ENCODE results near the gene SPATA33. TPM values are rescaled to one million over a fixed set of nuclear protein-coding genes. Genes with fewer than 3 reads are reported as not detected.

SPATA33 gene
- 1 to 10 TPM; 6.3 to 7.1 TPM for total RNA-seq

DNA sequence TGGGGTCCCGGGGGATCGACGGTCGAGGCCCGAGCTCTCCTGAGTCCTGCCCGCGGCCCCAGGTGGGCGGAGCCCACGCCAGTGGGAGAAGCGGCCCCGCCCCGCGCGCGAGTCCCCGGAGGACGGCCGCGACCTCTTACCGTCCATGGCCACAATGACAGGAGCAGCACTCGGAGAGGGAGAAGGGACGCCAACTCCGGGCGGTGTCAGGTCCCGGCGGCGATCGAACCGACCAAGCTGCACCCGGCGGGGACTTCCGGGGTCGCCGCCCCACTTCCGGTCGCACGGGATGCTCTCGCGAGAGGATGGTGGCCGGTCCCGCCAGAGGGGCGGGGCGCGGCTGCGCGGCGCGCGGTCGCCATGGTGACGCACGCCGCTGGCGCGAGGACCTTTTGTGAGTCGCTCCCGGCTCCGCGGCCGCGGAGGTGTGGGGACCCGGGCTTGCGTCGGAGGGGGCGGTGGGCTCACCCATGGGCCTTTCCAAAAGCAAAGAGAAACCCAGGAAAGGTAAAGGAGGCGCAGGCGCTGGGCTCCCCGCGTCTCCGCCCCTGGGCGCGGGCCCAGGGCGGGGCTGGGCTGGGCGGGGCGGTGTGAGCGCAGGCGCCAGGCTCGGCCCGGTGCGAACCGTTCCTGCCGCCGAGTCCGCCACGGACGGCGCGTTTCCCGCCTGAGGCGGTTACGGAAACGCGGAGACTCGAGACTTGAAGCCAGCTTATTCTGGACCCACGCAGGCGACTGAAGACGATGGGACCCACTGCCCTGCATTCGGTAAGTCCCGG, at the start of gene SPATA33, which contains the start of gene CHMP1A:
Gene SPATA33, plus strand, starts transcription at position 395 of the 779 bp plus-strand sequence. Its CDS starts 76 bp downstream, at position 471.
Gene CHMP1A, minus strand, starts transcription at position 267 of the 779 bp plus-strand sequence. Its CDS starts 120 bp downstream, at position 147.
- ChIA-PET POLR2A (interaction anchor here (0.6 to 2.3 kb wide), 9 partner anchors 13 to 595 kb away, joined by 3 to 8 read pairs (median 4); no protein-coding TSS in a partner anchor), CTCF (interaction anchor here (0.8 to 2.7 kb wide), 4 partner anchors 10 to 92 kb away, joined by 3 to 17 read pairs (median 6); no protein-coding TSS in a partner anchor)
- ATAC-seq (peak; percentile 93), DNase-seq (peak; percentile 92)
- intact Hi-C loops (cut with micrococcal nuclease): no loop called here
- H3K4me1 Mint-ChIP-seq (ENCODE audit: low read depth): peaks cover 29% of the 10 kb centered on the region
- TF ChIP-seq, protein P1, sequence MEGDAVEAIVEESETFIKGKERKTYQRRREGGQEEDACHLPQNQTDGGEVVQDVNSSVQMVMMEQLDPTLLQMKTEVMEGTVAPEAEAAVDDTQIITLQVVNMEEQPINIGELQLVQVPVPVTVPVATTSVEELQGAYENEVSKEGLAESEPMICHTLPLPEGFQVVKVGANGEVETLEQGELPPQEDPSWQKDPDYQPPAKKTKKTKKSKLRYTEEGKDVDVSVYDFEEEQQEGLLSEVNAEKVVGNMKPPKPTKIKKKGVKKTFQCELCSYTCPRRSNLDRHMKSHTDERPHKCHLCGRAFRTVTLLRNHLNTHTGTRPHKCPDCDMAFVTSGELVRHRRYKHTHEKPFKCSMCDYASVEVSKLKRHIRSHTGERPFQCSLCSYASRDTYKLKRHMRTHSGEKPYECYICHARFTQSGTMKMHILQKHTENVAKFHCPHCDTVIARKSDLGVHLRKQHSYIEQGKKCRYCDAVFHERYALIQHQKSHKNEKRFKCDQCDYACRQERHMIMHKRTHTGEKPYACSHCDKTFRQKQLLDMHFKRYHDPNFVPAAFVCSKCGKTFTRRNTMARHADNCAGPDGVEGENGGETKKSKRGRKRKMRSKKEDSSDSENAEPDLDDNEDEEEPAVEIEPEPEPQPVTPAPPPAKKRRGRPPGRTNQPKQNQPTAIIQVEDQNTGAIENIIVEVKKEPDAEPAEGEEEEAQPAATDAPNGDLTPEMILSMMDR (IDR thresholded peaks at IDR 0.05): no peak
- no peaks in the 10 kb centered on the region for H3K27me3 Mint-ChIP-seq
- H3K36me3 Mint-ChIP-seq (ENCODE audit: low read depth): peaks cover 20% of the 10 kb centered on the region
- H3K9me3 Mint-ChIP-seq: no peaks in the 10 kb centered on the region
- H3K27ac Mint-ChIP-seq: peak within 1 kb of the TSS; percentile 80
- H3K4me3 Mint-ChIP-seq: peak within 1 kb of the TSS; percentile 81

DNA sequence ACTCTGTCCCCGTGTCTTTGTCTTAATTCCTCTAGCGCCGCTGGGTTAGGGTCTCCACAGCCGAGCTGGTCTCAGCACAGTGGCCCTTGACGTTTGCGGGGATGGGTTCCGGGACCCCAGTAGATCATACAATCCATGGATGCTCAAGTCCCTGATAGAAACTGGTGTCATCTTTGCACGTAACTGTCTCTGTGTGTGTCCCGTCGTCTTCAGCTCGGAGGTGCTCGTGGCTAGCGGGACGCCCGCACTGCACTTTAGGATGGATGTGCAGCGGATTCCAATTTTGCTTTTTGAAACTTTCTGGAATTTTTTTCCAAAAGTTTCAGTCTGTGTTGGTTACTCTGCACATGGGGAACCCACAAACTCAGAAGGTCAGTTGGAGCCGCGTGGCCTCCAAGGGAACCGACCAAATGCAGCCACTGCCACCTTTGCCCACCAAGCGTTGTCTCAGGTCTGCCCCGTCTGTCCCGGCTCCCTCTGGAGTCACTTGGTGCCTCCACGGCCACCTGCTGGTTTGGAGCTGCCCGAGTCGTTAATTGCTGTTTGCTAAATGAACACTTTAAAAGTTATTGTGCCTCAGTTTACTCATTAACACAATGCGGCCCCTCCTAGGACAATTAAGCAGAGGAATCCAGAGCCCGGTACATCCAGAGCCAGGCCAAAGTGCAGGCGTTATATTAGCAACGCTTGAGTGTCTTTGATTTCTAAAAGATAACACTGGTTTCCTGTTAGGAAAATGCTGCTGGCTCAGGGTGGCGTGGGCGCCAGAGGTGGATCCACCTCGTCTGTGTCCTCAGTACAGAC, 49.5 kb upstream of the SPATA33 start:
- POLR2A ChIA-PET: no interaction called here
- DNase-seq (no peak), ATAC-seq (no peak)
- H3K27ac Mint-ChIP-seq: no peak overlapping the region
- H3K36me3 Mint-ChIP-seq (ENCODE audit: low read depth): no peaks in the 10 kb centered on the region
- no peak overlapping the region for H3K4me3 Mint-ChIP-seq
- H3K27me3 Mint-ChIP-seq: no peaks in the 10 kb centered on the region
- intact Hi-C loops (cut with micrococcal nuclease): no loop called here
- peaks cover under 1% of the 10 kb centered on the region for H3K4me1 Mint-ChIP-seq (ENCODE audit: low read depth)
- CTCF ChIA-PET: interaction anchor here (1.4 kb wide), 1 partner anchor 9 kb away, joined by 3 read pairs; no protein-coding TSS in a partner anchor
- TF ChIP-seq, protein P1 (IDR thresholded peaks at IDR 0.05): no peak
- H3K9me3 Mint-ChIP-seq: no peaks in the 10 kb centered on the region

DNA sequence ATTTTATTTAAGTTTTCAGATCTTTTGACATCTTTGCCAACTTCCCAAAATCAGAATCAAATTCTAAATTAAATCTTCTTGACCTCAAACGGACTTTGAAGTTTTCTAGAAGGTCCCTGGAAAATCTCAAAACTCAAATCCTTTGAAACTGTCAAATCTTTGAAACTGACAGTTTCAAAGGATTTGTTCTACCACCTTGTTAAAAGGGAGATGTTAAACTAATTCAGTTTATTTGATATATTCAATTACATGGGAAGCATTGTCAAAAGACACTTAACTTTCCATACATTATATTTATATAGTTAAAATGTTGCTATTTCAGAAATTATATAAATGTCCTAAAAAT, 47.6 kb upstream of the SPATA33 start:
- DNase-seq (no peak), ATAC-seq (no peak)
- no peaks in the 10 kb centered on the region for H3K4me1 Mint-ChIP-seq (ENCODE audit: low read depth)
- H3K27me3 Mint-ChIP-seq: no peaks in the 10 kb centered on the region
- POLR2A ChIA-PET: no interaction called here
- H3K9me3 Mint-ChIP-seq: no peaks in the 10 kb centered on the region
- CTCF ChIA-PET: interaction anchor here (1.1 kb wide), 1 partner anchor 57 kb away, joined by 4 read pairs; no protein-coding TSS in a partner anchor
- intact Hi-C loops (cut with micrococcal nuclease): no loop called here
- no peaks in the 10 kb centered on the region for H3K36me3 Mint-ChIP-seq (ENCODE audit: low read depth)
- no peak overlapping the region for H3K4me3 Mint-ChIP-seq
- no peak overlapping the region for H3K27ac Mint-ChIP-seq
- TF ChIP-seq, protein P1 (IDR thresholded peaks at IDR 0.05): no peak

DNA sequence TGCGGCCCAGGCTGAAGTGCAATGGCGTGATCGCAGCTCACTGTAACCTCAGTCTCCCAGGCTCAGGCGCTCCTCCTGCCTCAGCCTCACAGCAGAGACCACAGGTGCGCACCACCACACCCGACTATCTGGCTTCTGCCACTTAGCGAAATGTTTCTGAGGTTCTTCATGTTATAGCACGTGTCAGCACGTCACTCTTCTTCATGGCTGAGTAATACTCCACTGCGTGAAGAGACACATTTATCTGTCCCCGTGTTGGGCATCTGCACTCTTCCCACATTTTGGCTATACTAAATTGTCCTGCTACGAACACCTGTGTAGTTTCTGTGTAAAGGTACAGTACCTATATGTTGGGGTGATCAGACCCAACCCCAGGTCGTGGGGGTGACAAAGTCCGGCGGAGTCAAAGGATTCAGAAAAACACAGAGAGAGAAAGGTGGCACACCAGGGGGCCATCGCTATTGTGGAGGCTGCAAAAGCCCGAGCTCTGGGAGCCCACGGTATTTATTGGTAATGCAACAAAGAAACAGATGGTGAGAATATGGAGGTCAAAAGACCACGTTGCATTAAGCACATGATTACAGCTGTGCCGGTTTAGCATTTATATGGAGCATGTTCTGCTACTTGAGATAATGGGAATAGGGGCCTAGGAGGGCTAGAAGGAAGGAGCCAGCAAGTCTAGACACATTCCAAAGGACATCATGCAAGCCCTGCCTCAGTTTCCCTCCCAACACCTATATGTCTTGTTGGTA, 45.0 kb upstream of the SPATA33 start:
- ChIA-PET CTCF (no interaction called here), POLR2A (interaction anchor here (1.0 kb wide), 1 partner anchor 19 kb away, joined by 3 read pairs; no protein-coding TSS in a partner anchor)
- Mint-ChIP-seq H3K9me3 (peaks cover 6% of the 10 kb centered on the region), H3K27me3 (no peaks in the 10 kb centered on the region), H3K4me1 (ENCODE audit: low read depth) (peaks cover 13% of the 10 kb centered on the region), H3K27ac (no peak overlapping the region), H3K4me3 (no peak overlapping the region), H3K36me3 (ENCODE audit: low read depth) (no peaks in the 10 kb centered on the region)
- intact Hi-C loops (cut with micrococcal nuclease): no loop called here
- TF ChIP-seq, protein P1 (IDR thresholded peaks at IDR 0.05): no peak
- ATAC-seq (no peak), DNase-seq (no peak)

Measured in activated CD8-positive, alpha-beta T cell treated with anti-CD3 and anti-CD28 coated beads for 36 hours (primary cell).